SK-N-SH (cell line): ENCODE data around the gene FLAD1. TPM values are rescaled to one million over a fixed set of nuclear protein-coding genes. Genes with fewer than 3 reads are reported as not detected.

Source experiments
- CTCF ChIA-PET: fragments of 300-600, 350-600 bp; formaldehyde crosslinking; extraction: SDS; loops from one replicate; lab custom pipeline; 2021; lab: Yijun Ruan, JAX
- POLR2A ChIA-PET: fragments of 350-600 bp; sonication (Branson Sonifier 250); formaldehyde crosslinking; extraction: SDS; loops from one replicate; lab custom pipeline; 2020; ENCODE audit warnings: antibody characterized with exemption, inconsistent platforms; lab: Yijun Ruan, JAX
- DNase-seq: peaks from one replicate; pipeline ENCODE4 v3.0.0; 2012
- H2AFZ ChIP-seq: fragments of 200-600 bp; sonication (generic); 2 replicates; pipeline ENCODE4 v1.8.1; 2016; ENCODE audit warnings: antibody characterized with exemption, mild to moderate bottlenecking, low read depth
- H3F3A ChIP-seq: fragments of 200-600 bp; sonication (generic); replicated peaks from 2 replicates; pipeline ENCODE3; 2016; ENCODE audit warnings: antibody characterized with exemption, mild to moderate bottlenecking; ENCODE audit not compliant: insufficient read depth
- H3K27ac ChIP-seq, 2 experiments: fragments of 200-500 bp in 1 of 2; fragments of 200-600 bp in 1 of 2; sonication (Bioruptor generic) in 1 of 2; sonication (generic), shearing (Covaris generic) in 1 of 2; 2 replicates each; pipeline versions ENCODE4 v1.5.1 to v1.6.1; 2014 to 2016; ENCODE audit warnings: low read depth in 2 of 2, inconsistent platforms in 1 of 2, low read length in 1 of 2, mild to moderate bottlenecking in 1 of 2, mixed read lengths in 1 of 2
- H3K27me3 ChIP-seq: fragments of 200-600 bp; sonication (generic), shearing (Covaris generic); 2 replicates; pipeline ENCODE4 v1.6.1; 2016; ENCODE audit warnings: mixed run types; ENCODE audit not compliant: insufficient read depth
- H3K36me3 ChIP-seq, 2 experiments: fragments of 200-500 bp in 1 of 2; fragments of 200-600 bp in 1 of 2; sonication (Bioruptor generic) in 1 of 2; sonication (generic) in 1 of 2; replicated peaks in 1 of 2; 2 replicates each; pipeline versions ENCODE3 to v1.5.1; 2014 to 2016; ENCODE audit warnings: low read length in 1 of 2, mild to moderate bottlenecking in 1 of 2; ENCODE audit not compliant: insufficient read depth in 2 of 2, control insufficient read depth in 1 of 2
- H3K4me1 ChIP-seq, 2 experiments: fragments of 200-500 bp in 1 of 2; fragments of 200-600 bp in 1 of 2; sonication (Bioruptor generic) in 1 of 2; sonication (generic), shearing (Covaris generic) in 1 of 2; 2 replicates each; pipeline versions ENCODE4 v1.5.1 to v1.6.1; 2014 to 2016; ENCODE audit warnings: low read depth in 1 of 2, low read length in 1 of 2, mixed run types in 1 of 2; ENCODE audit not compliant: insufficient read depth in 2 of 2, control insufficient read depth in 1 of 2
- H3K4me2 ChIP-seq: fragments of 200-600 bp; sonication (generic), shearing (Covaris generic); 2 replicates; pipeline ENCODE4 v1.6.1; 2017; ENCODE audit warnings: mixed run types
- H3K4me3 ChIP-seq, 2 experiments: fragments of 200-500 bp in 1 of 2; fragments of 200-600 bp in 1 of 2; sonication (Bioruptor generic) in 1 of 2; sonication (generic), shearing (Covaris generic) in 1 of 2; 2 replicates each; pipeline versions ENCODE4 v1.5.1 to v1.8.1; 2014 to 2016; ENCODE audit warnings: low read depth in 2 of 2, inconsistent platforms in 1 of 2, low read length in 1 of 2, mild to moderate bottlenecking in 1 of 2, mixed read lengths in 1 of 2, moderate library complexity in 1 of 2
- H3K79me2 ChIP-seq: fragments of 200-600 bp; sonication (generic); 2 replicates; pipeline ENCODE4 v1.8.1; 2017; ENCODE audit warnings: mild to moderate bottlenecking; ENCODE audit not compliant: insufficient read depth
- H3K9ac ChIP-seq: fragments of 200-600 bp; sonication (generic); 2 replicates; pipeline ENCODE4 v1.6.1; 2017; ENCODE audit warnings: mixed run types
- H3K9me2 ChIP-seq: fragments of 200-600 bp; sonication (generic); 2 replicates; pipeline ENCODE4 v1.6.1; 2017; ENCODE audit warnings: mixed run types
- H3K9me3 ChIP-seq: fragments of 200-600 bp; sonication (generic); 2 replicates; pipeline ENCODE4 v1.6.1; 2017; ENCODE audit warnings: mixed run types, mild to moderate bottlenecking, moderate library complexity
- H4K20me1 ChIP-seq: fragments of 200-600 bp; sonication (generic); 2 replicates; pipeline ENCODE4 v1.6.1; 2017; ENCODE audit warnings: mild to moderate bottlenecking, mixed run types; ENCODE audit not compliant: insufficient read depth
- CHD2 ChIP-seq: fragments of 150-350 bp; IDR thresholded peaks from 2 replicates; pipeline ENCODE4 v1.6.1; 2018; ENCODE audit warnings: low read length; ENCODE audit not compliant: partially characterized antibody
- EP300 ChIP-seq, 2 experiments: IDR thresholded peaks; 2 replicates each; pipeline versions ENCODE4 v1.4.0 to v1.6.1; 2012; ENCODE audit warnings: borderline replicate concordance in 1 of 2, low read depth in 1 of 2, low read length in 1 of 2
- FOXJ3 ChIP-seq: sonication (generic); formaldehyde crosslinking; IDR thresholded peaks from 2 replicates; pipeline ENCODE4 v1.5.1; 2020; ENCODE audit warnings: mild to moderate bottlenecking, missing genetic modification reagents
- FOXM1 ChIP-seq: IDR thresholded peaks from 2 replicates; pipeline ENCODE4 v1.4.0; 2012; ENCODE audit warnings: low read depth, mild to moderate bottlenecking
- GABPA ChIP-seq: IDR thresholded peaks from 2 replicates; pipeline ENCODE4 v1.4.0; 2012; ENCODE audit warnings: low read depth, mild to moderate bottlenecking
- JUND ChIP-seq: IDR thresholded peaks from 2 replicates; pipeline ENCODE4 v1.4.0; 2012
- MEF2A ChIP-seq: IDR thresholded peaks from 2 replicates; pipeline ENCODE4 v1.4.0; 2012; ENCODE audit warnings: low read depth, borderline replicate concordance
- MXI1 ChIP-seq: IDR thresholded peaks from 2 replicates; pipeline ENCODE4 v1.6.1; 2012; ENCODE audit warnings: mild to moderate bottlenecking, low read depth, low read length, improper control_type of control experiment
- RCOR1 ChIP-seq: fragments of 150-350 bp; IDR thresholded peaks from 2 replicates; pipeline ENCODE4 v1.6.1; 2017; ENCODE audit warnings: antibody characterized with exemption, low read length
- RFX5 ChIP-seq: IDR thresholded peaks from 2 replicates; pipeline ENCODE4 v1.6.1; 2012; ENCODE audit warnings: mild to moderate bottlenecking, improper control_type of control experiment, low read length
- RXRA ChIP-seq: IDR thresholded peaks from 2 replicates; pipeline ENCODE4 v1.4.0; 2012; ENCODE audit warnings: low read depth, mild to moderate bottlenecking, borderline replicate concordance
- SIN3A ChIP-seq: IDR thresholded peaks from 2 replicates; pipeline ENCODE4 v1.6.1; 2012; ENCODE audit warnings: low read depth, mild to moderate bottlenecking, low read length, moderate library complexity, borderline replicate concordance
- SMC3 ChIP-seq: IDR thresholded peaks from 2 replicates; pipeline ENCODE4 v1.6.1; 2012; ENCODE audit warnings: low read depth, low read length, improper control_type of control experiment
- TCF12 ChIP-seq: IDR thresholded peaks from 2 replicates; pipeline ENCODE4 v1.4.0; 2012
- TEAD4 ChIP-seq: IDR thresholded peaks from 2 replicates; pipeline ENCODE4 v1.4.0; 2012; ENCODE audit warnings: mild to moderate bottlenecking, borderline replicate concordance; ENCODE audit not compliant: insufficient read depth
- WGBS: methylation state at CpG from one replicate; pipeline ENCODE4 v1.1.6; 2017; ENCODE audit warnings: low lambda C conversion rate; 5-methylcytosine and 5-hydroxymethylcytosine counted together
- polyA plus RNA-seq, 3 experiments: library from polyadenylated mRNA; depleted of rRNA; stranded (reverse); fragments of >200 nt; gene quantifications; 2 replicates each; pipeline ENCODE4 v1.2.3, GENCODE V29; 2012
- TF ChIP-seq, protein P1 (sequence below): IDR thresholded peaks from 2 replicates; pipeline ENCODE4 v1.4.0; 2012; ENCODE audit warnings: low read depth, borderline replicate concordance
- TF ChIP-seq, protein P2 (sequence below): fragments of 150-350 bp; IDR thresholded peaks from 2 replicates; pipeline ENCODE4 v1.6.1; 2017; ENCODE audit warnings: antibody characterized with exemption, low read length, low read depth, borderline replicate concordance
- TF ChIP-seq, protein P3 (sequence below): fragments of 150-350 bp; IDR thresholded peaks from 2 replicates; pipeline ENCODE4 v1.6.1; 2016; ENCODE audit warnings: mild to moderate bottlenecking, low read depth, low read length
- TF ChIP-seq, protein P4 (sequence below): IDR thresholded peaks from 2 replicates; pipeline ENCODE4; 2012

FLAD1 gene
- polyA plus RNA-seq, 1 of the 3 experiments (the other 2 are of a cell fraction) = 50.8 TPM

DNA sequence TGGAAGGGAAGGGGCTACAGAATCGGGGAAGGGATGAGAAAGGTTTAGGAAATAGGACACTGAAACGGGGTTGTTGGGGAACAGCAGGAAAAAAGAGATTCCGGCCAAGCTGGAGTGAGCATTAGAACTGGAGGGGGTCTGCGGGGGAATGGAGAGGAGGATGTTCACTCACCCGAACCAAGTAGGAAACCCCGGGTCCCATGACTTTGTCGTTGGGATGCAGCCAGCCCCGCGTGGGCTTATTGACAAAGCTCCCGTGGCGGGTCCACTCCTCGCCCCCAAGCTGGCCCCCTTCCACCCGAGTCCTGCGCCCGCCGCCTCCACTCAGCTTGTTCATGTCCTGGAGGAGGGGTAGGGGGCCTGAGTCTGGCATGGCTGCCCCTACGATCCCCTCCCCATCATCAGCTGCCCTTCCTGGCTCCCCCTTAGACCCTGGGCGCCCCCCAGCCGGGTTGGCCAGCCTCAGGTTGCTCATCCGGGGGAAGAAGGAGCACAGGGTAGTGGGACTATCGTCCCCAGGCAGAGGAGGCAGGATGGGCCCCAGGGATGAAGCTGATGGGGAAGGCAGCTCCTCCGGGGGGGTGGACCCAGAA lies 13.2 kb upstream of the FLAD1 start (continued):
- TF ChIP-seq, protein P1, sequence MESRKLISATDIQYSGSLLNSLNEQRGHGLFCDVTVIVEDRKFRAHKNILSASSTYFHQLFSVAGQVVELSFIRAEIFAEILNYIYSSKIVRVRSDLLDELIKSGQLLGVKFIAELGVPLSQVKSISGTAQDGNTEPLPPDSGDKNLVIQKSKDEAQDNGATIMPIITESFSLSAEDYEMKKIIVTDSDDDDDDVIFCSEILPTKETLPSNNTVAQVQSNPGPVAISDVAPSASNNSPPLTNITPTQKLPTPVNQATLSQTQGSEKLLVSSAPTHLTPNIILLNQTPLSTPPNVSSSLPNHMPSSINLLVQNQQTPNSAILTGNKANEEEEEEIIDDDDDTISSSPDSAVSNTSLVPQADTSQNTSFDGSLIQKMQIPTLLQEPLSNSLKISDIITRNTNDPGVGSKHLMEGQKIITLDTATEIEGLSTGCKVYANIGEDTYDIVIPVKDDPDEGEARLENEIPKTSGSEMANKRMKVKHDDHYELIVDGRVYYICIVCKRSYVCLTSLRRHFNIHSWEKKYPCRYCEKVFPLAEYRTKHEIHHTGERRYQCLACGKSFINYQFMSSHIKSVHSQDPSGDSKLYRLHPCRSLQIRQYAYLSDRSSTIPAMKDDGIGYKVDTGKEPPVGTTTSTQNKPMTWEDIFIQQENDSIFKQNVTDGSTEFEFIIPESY = no peak
- TF ChIP-seq SIN3A (no peak), FOXM1 (no peak), MXI1 (no peak), MEF2A (no peak), FOXJ3 (CRISPR knock-in tag) (no peak), EP300 (IDR thresholded peaks at IDR 0.05; ENCODE audit: borderline replicate concordance in 1 of 2, low read depth in 1 of 2, low read length in 1 of 2) (no peak), TCF12 (no peak)
- TF ChIP-seq, all 33 proteins: peak for 0

DNA sequence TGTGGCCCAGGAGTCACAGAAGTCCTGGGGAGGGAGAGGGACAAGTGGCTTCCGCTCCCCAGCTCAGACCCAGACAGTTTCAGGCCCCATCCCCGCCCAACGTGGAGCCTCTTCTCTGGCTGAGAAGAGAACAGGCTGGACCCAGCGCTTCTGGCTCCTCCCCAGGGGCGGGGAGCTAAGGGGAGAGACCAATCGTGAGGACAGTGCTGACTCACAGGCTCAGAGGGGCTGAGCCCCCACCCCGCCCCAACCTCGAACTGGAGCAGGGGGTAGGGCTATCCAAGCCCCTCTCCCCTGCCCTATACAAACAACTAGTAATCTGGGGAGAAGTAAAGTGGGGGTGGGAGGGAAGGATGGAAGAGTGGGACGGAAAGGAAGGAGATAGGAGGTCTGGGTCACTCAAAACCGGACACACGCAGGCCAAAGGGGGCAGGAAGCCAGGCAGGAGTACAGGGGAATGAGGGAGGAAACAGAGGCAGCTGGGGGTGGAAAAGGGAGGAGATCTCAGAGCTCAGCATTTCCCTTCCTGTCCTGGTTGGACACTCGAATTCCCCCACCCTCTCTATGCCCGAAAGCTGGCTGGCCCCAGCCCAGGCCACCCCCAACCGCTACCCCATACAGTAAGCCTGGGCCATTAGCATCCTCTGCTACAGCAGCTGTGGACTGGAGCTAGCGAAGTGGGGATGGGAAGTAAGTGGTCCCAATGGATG lies 12.4 kb upstream of the FLAD1 start, which contains the start of gene SHC1:
TSS of gene SHC1 (minus strand) at position 117 of the 710 bp plus-strand sequence. CDS start 221 bp downstream, outside the sequence.
- ChIA-PET CTCF (interaction anchor here (0.7 to 37.5 kb wide), 9 partner anchors 9 to 197 kb away, joined by 3 to 640 read pairs (median 7); partner anchors contain the start of genes FLAD1, LENEP, PYGO2 and ZBTB7B), POLR2A (interaction anchor here (0.5 to 3.7 kb wide), 15 partner anchors 9 to 197 kb away, joined by 3 to 25 read pairs (median 6); partner anchors contain the start of genes ADAM15, EFNA3, FLAD1 and LENEP)
- Histone ChIP-seq H4K20me1 (peaks cover 27% of the 10 kb centered on the region), H3K79me2 (peaks cover 70% of the 10 kb centered on the region), H3K4me1 (peaks cover 18 to 63% of the 10 kb centered on the region in 2 experiments), H3K27ac (peak within 1 kb of the TSS; percentile 97 to 99), H3K9ac (peak within 1 kb of the TSS; percentile 88), H3K9me3 (no peaks in the 10 kb centered on the region), H3F3A (peaks cover 40% of the 10 kb centered on the region), H3K9me2 (no peaks in the 10 kb centered on the region), H3K27me3 (no peaks in the 10 kb centered on the region), H2AFZ (no peak within 1 kb of the TSS), H3K36me3 (peaks cover 24 to 25% of the 10 kb centered on the region in 2 experiments), H3K4me2 (peak within 1 kb of the TSS; percentile 98), H3K4me3 (peak within 1 kb of the TSS; percentile 77 to 90)
- 6% methylated on average over 13 of the region's 15 CpGs for WGBS
- DNase-seq = peak; percentile 90
- TF ChIP-seq CHD2 (peak; percentile 71), TCF12 (no peak), RCOR1 (no peak), RXRA (no peak), RFX5 (no peak), SMC3 (no peak), GABPA (peak; percentile 66), TEAD4 (no peak), JUND (peak; percentile 35; the same call in 1 of the 2 replicates), FOXJ3 (CRISPR knock-in tag) (no peak), FOXM1 (no peak)
- TF ChIP-seq, protein P1 = no peak
- TF ChIP-seq, protein P2, sequence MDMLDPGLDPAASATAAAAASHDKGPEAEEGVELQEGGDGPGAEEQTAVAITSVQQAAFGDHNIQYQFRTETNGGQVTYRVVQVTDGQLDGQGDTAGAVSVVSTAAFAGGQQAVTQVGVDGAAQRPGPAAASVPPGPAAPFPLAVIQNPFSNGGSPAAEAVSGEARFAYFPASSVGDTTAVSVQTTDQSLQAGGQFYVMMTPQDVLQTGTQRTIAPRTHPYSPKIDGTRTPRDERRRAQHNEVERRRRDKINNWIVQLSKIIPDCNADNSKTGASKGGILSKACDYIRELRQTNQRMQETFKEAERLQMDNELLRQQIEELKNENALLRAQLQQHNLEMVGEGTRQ = no peak
- TF ChIP-seq, protein P3, sequence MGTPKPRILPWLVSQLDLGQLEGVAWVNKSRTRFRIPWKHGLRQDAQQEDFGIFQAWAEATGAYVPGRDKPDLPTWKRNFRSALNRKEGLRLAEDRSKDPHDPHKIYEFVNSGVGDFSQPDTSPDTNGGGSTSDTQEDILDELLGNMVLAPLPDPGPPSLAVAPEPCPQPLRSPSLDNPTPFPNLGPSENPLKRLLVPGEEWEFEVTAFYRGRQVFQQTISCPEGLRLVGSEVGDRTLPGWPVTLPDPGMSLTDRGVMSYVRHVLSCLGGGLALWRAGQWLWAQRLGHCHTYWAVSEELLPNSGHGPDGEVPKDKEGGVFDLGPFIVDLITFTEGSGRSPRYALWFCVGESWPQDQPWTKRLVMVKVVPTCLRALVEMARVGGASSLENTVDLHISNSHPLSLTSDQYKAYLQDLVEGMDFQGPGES = no peak
- TF ChIP-seq, protein P4, sequence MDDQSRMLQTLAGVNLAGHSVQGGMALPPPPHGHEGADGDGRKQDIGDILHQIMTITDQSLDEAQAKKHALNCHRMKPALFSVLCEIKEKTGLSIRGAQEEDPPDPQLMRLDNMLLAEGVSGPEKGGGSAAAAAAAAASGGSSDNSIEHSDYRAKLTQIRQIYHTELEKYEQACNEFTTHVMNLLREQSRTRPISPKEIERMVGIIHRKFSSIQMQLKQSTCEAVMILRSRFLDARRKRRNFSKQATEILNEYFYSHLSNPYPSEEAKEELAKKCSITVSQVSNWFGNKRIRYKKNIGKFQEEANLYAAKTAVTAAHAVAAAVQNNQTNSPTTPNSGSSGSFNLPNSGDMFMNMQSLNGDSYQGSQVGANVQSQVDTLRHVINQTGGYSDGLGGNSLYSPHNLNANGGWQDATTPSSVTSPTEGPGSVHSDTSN = no peak; the same call in 1 of the 2 replicates
